ENCODE results near the gene SLC7A7. TPM values are rescaled to one million over a fixed set of nuclear protein-coding genes. Genes with fewer than 3 reads are reported as not detected.

Gene SLC7A7
- total RNA-seq, 2 donors from 2014 or later, result 9.9 to 28.5 TPM

GRCh38 chr14:22770481-22771187, 44.6 kb downstream of the SLC7A7 start:
- Histone ChIP-seq H3K4me1 (peaks cover 0 to 20% of the 10 kb centered on the region in 2 donors), H3K36me3 (peaks cover 59% of the 10 kb centered on the region), H3K4me3 (no peak overlapping the region), H3K27me3 (no peaks in the 10 kb centered on the region), H3K27ac (no peak overlapping the region), H3K9me3 (no peaks in the 10 kb centered on the region)
- TF ChIP-seq CTCF (IDR thresholded peaks at IDR 0.05), result no peak
- DNase-seq (ENCODE audit: low spot score), result no peak

DNA sequence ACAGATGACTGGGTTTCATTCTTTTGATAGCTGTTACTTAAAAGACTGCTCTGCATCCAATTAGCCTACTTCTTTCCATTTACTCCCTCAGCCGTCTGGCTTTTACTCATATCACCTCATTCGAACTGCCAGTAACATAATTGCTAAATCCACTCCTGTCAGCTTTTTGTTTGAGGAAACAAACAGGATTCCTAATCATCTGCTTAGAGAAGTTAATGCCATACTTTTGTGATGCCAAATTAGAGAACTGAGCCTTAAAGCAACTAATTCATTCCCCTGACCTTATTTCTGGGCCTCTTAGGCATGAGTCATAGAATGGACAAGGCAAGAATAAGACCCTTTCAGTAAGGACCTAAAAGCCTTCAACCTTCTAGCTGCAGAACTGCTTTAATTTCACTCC, 45.9 kb downstream of the SLC7A7 start:
- no peak for TF ChIP-seq CTCF (IDR thresholded peaks at IDR 0.05)
- H3K27me3 ChIP-seq, result no peaks in the 10 kb centered on the region
- H3K4me3 ChIP-seq, result no peak overlapping the region
- no peak for DNase-seq (ENCODE audit: low spot score)
- no peaks in the 10 kb centered on the region for H3K9me3 ChIP-seq
- H3K4me1 ChIP-seq, result peaks cover 0 to 22% of the 10 kb centered on the region in 2 donors
- H3K27ac ChIP-seq, result no peak overlapping the region
- H3K36me3 ChIP-seq, result peaks cover 59% of the 10 kb centered on the region

DNA sequence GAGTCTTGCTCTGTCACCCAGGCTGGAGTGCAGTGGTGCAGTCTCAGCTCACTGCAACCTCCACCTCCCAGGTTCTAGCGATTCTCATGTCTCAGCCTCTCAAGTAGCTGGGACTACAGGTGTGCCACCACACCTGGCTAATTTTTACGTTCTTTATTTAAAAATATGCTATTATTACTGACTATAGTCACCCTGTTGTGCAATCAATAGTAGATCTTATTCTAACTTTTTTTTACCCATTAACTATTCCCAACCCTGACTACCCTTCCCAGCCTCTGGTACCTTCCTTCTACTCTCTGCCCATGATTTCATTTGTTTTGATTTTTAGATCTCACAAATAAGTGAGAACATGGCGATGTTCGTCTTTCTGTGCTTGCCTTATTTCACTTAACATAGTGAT, 46.3 kb downstream of the SLC7A7 start:
- Histone ChIP-seq H3K36me3 (peaks cover 57% of the 10 kb centered on the region), H3K4me3 (no peak overlapping the region), H3K4me1 (peaks cover 0 to 22% of the 10 kb centered on the region in 2 donors), H3K27me3 (no peaks in the 10 kb centered on the region), H3K27ac (no peak overlapping the region), H3K9me3 (no peaks in the 10 kb centered on the region)
- TF ChIP-seq CTCF (IDR thresholded peaks at IDR 0.05), result no peak
- DNase-seq (ENCODE audit: low spot score), result no peak

GRCh38 chr14:22767323-22767589, 48.0 kb downstream of the SLC7A7 start:
- peaks cover 0 to under 1% of the 10 kb centered on the region in 2 donors for H3K9me3 ChIP-seq
- peaks cover 43% of the 10 kb centered on the region for H3K36me3 ChIP-seq
- H3K4me3 ChIP-seq, result peak overlapping the region; percentile 82 to 91
- DNase-seq (ENCODE audit: low spot score), result no peak
- peak overlapping the region; percentile 84 to 90 for H3K27ac ChIP-seq
- H3K27me3 ChIP-seq, result no peaks in the 10 kb centered on the region
- TF ChIP-seq CTCF (IDR thresholded peaks at IDR 0.05), result no peak
- H3K4me1 ChIP-seq, result peaks cover 0 to 22% of the 10 kb centered on the region in 2 donors

GRCh38 chr14:22766457-22767322, 48.5 kb downstream of the SLC7A7 start, which contains the start of gene OXA1L:
Gene OXA1L, plus strand, starts transcription at chr14:22766688. Its CDS starts 14 bp downstream, at chr14:22766702.
- DNase-seq (ENCODE audit: low spot score), result peak; percentile 98
- Histone ChIP-seq H3K27me3 (no peaks in the 10 kb centered on the region), H3K36me3 (peaks cover 37% of the 10 kb centered on the region)

More at GRCh38 chr14:22766457-22767322, 48.5 kb downstream of the SLC7A7 start, which contains the start of gene OXA1L:
- TF ChIP-seq CTCF (IDR thresholded peaks at IDR 0.05), result no peak
- peak within 1 kb of the TSS; percentile 82 to 91 for H3K4me3 ChIP-seq
- H3K9me3 ChIP-seq, result peaks cover 0 to 6% of the 10 kb centered on the region in 2 donors
- H3K4me1 ChIP-seq, result peaks cover 0 to 22% of the 10 kb centered on the region in 2 donors
- H3K27ac ChIP-seq, result peak within 1 kb of the TSS; percentile 84 to 90
